ENCODE measurements around the gene IGF2R.

IGF2R gene

GRCh38 chr6:159977904-159978268 is 9.0 kb downstream of the IGF2R start:
- H3K27ac ChIP-seq = no peak overlapping the region
- no peak for TF ChIP-seq CTCF (conservative IDR thresholded peaks at IDR 0.05)

- no peak overlapping the region for H3K27ac ChIP-seq
- TF ChIP-seq CTCF (conservative IDR thresholded peaks at IDR 0.05) = no peak
Measured at GRCh38 chr6:159978291-159979135, 9.6 kb downstream of the IGF2R start.

GRCh38 chr6:159979136-159979874 is 10.4 kb downstream of the IGF2R start:
- no peak overlapping the region for H3K27ac ChIP-seq
- TF ChIP-seq CTCF (conservative IDR thresholded peaks at IDR 0.05) = no peak

GRCh38 chr6:159980474-159980873 is 11.6 kb downstream of the IGF2R start:
- TF ChIP-seq CTCF (conservative IDR thresholded peaks at IDR 0.05) = no peak
- peak overlapping the region; percentile 73; the same call in 1 of the 2 replicates for H3K27ac ChIP-seq

GRCh38 chr6:159981071-159981402 is 12.2 kb downstream of the IGF2R start:
- TF ChIP-seq CTCF (conservative IDR thresholded peaks at IDR 0.05) = no peak
- H3K27ac ChIP-seq = peak overlapping the region; percentile 73

- peak overlapping the region; percentile 73 for H3K27ac ChIP-seq
- TF ChIP-seq CTCF (conservative IDR thresholded peaks at IDR 0.05) = no peak
Measured at GRCh38 chr6:159981403-159982245, 12.7 kb downstream of the IGF2R start.
